ENCODE measurements around the gene C4orf50.

C4orf50 gene

DNA sequence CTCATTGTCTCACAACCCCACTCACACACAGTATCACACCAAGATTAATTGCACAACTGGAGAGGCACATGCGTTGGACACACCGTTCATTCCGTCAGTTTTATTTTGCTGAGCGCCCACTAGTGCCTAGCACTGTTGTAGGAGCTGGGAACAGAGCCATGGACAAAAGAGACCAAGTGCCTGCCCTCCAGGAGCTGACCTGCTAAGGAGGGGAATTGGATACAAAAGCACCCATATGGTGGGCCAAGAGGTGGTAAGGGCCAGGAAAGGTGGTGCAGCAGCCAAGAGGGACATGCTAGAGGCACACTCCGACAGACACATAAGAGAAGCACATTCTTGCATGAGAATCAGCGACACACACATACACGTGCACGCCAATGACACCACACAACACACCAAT, 124.6 kb downstream of the C4orf50 start:
- no peak for TF ChIP-seq ZNF384 (IDR thresholded peaks at IDR 0.05)
- TF ChIP-seq NFRKB (IDR thresholded peaks at IDR 0.05) = no peak
- TF ChIP-seq TARDBP (IDR thresholded peaks at IDR 0.05) = no peak
- no peak for TF ChIP-seq L3MBTL2 (conservative IDR thresholded peaks at IDR 0.05)
- TF ChIP-seq, protein P1, sequence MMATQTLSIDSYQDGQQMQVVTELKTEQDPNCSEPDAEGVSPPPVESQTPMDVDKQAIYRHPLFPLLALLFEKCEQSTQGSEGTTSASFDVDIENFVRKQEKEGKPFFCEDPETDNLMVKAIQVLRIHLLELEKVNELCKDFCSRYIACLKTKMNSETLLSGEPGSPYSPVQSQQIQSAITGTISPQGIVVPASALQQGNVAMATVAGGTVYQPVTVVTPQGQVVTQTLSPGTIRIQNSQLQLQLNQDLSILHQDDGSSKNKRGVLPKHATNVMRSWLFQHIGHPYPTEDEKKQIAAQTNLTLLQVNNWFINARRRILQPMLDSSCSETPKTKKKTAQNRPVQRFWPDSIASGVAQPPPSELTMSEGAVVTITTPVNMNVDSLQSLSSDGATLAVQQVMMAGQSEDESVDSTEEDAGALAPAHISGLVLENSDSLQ (IDR thresholded peaks at IDR 0.05) = no peak
- ChIA-PET POLR2A (no interaction called here), CTCF (interaction anchor here (1.4 kb wide), 1 partner anchor 13 kb away, joined by 3 read pairs; no protein-coding TSS in a partner anchor)
- no peak for DNase-seq (ENCODE audit: extremely low spot score)

GRCh38 chr4:5893004-5893580, 125.1 kb downstream of the C4orf50 start, which contains the start of gene CRMP1:
CRMP1 (minus strand) TSS chr4:5893086; CDS start chr4:5892969, 117 bp downstream.
- ChIA-PET POLR2A (no interaction called here), CTCF (no interaction called here)
- DNase-seq (ENCODE audit: extremely low spot score) = peak; percentile 78
- TF ChIP-seq, protein P1 (IDR thresholded peaks at IDR 0.05) = no peak
- no peak for TF ChIP-seq BHLHE40 (IDR thresholded peaks at IDR 0.05; ENCODE audit: borderline replicate concordance)
- TF ChIP-seq L3MBTL2 (conservative IDR thresholded peaks at IDR 0.05) = no peak
- no peak for TF ChIP-seq ZNF384 (IDR thresholded peaks at IDR 0.05)
- no peak for TF ChIP-seq SUZ12 (IDR thresholded peaks at IDR 0.05)
- no peak for TF ChIP-seq FOXM1 (IDR thresholded peaks at IDR 0.05; ENCODE audit: borderline replicate concordance)
- TF ChIP-seq SP1 (IDR thresholded peaks at IDR 0.05) = no peak
- no peak for TF ChIP-seq LEF1 (IDR thresholded peaks at IDR 0.05; ENCODE audit: borderline replicate concordance)
- TF ChIP-seq ELF4 (IDR thresholded peaks at IDR 0.05) = no peak
- no peak for TF ChIP-seq NFRKB (IDR thresholded peaks at IDR 0.05)
- TF ChIP-seq ARNT (IDR thresholded peaks at IDR 0.05) = no peak
- no peak for TF ChIP-seq CTBP1 (IDR thresholded peaks at IDR 0.05; ENCODE audit: borderline replicate concordance)
- no peak for TF ChIP-seq HDGF (IDR thresholded peaks at IDR 0.05; ENCODE audit: borderline replicate concordance)
- TF ChIP-seq TARDBP (IDR thresholded peaks at IDR 0.05) = no peak

GRCh38 chr4:5892323-5893003, 125.8 kb downstream of the C4orf50 start:
- no peak for TF ChIP-seq BHLHE40 (IDR thresholded peaks at IDR 0.05; ENCODE audit: borderline replicate concordance)
- no peak for TF ChIP-seq ZNF384 (IDR thresholded peaks at IDR 0.05)
- TF ChIP-seq, protein P1 (IDR thresholded peaks at IDR 0.05) = no peak
- no peak for TF ChIP-seq ELF4 (IDR thresholded peaks at IDR 0.05)
- DNase-seq (ENCODE audit: extremely low spot score) = no peak
- POLR2A ChIA-PET = no interaction called here
- CTCF ChIA-PET = no interaction called here

DNA sequence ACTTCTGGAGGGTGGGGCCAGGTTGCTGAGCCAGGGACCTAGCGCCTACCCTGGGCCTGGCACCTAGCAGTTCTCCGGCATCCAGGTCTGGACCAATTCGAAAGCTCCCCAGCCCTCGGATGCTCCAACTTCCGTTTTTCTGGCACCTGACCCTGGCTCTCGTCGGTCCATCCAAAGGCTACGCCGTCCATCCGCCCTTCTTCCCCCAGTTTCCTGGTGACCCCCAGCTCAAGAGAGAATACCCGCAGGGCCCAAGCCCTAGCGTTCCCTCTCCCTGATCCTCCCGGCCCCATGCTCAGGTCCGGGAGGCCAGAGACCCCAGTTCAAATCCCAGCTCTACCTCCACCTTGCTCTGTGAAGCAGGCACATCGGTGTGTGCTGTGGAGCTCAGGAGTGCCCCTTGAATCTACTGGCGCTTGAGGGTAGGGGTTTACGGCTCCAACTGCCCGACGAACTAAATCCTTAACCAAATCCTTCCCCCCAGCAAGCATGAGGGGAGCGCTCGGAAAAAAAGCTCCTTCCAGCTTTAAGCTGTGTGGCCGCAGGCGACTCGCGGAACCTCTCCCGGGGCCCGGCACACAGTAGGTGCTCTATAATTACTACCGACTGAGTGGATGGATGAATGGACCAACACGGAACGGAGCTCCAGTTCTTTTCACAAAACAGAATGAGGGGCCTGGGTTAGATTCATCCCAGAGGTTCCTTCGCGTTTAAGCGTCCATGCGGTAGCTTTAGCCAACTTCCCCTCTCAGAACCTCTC, 126.5 kb downstream of the C4orf50 start:
- no peak for DNase-seq (ENCODE audit: extremely low spot score)
- ChIA-PET CTCF (no interaction called here), POLR2A (no interaction called here)
- no peak for TF ChIP-seq HDGF (IDR thresholded peaks at IDR 0.05; ENCODE audit: borderline replicate concordance)
- no peak for TF ChIP-seq BHLHE40 (IDR thresholded peaks at IDR 0.05; ENCODE audit: borderline replicate concordance)
- no peak for TF ChIP-seq TARDBP (IDR thresholded peaks at IDR 0.05)

GRCh38 chr4:5890063-5890727, 128.0 kb downstream of the C4orf50 start:
- ChIA-PET POLR2A (no interaction called here), CTCF (no interaction called here)
- no peak for TF ChIP-seq SUZ12 (IDR thresholded peaks at IDR 0.05)
- peak; percentile 56 for TF ChIP-seq L3MBTL2 (conservative IDR thresholded peaks at IDR 0.05)
- no peak for TF ChIP-seq CTBP1 (IDR thresholded peaks at IDR 0.05; ENCODE audit: borderline replicate concordance)
- peak; percentile 82 for DNase-seq (ENCODE audit: extremely low spot score)

DNA sequence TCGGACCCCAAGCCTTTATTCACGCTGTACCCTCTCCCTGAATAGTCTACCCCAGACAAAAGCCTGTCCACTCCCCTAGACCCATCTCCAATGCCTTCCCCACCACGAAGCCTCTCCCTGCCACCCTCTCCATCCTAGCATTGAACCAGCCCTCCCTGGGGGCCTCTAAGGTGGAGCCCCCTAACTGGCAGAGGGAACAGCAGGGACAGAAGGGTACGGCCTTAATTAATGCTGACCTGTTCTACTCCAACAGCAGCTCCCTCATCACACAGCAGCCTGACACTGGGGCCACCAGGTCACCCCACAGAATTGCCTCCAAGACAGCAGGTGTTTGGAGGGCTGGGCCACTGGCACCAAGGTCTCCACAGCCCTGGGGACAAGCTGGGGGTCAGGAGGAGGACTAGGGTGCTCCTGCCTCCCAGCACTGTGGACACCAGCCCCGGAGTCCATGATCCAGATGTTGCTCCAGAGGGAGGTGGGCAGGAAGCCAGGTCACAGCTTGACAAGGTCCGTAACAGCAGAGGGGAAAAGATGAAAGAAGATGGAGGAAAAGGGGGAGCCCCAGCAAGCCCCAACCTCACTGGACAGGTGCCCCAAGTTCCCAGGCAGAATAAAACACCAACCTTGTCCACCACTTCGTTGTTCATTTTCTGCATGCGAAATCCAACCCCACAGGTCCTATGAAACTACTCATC, 129.1 kb downstream of the C4orf50 start:
- TF ChIP-seq NFRKB (IDR thresholded peaks at IDR 0.05) (no peak), BHLHE40 (IDR thresholded peaks at IDR 0.05; ENCODE audit: borderline replicate concordance) (no peak), ZNF384 (IDR thresholded peaks at IDR 0.05) (no peak), HDGF (IDR thresholded peaks at IDR 0.05; ENCODE audit: borderline replicate concordance) (no peak)
- DNase-seq (ENCODE audit: extremely low spot score) = no peak
- POLR2A ChIA-PET = no interaction called here
- CTCF ChIA-PET = no interaction called here
